HL-60 (cell line): ENCODE results near the gene AK9.
A peak's percentile ranks its signal among the peaks of the same experiment; 100 is the strongest.

Experiments used
- DNase-seq, 2 experiments: peaks; one replicate each; pipeline ENCODE4 v3.0.0-alpha.2; 2010 to 2020; ENCODE audit warnings: low read depth in 1 of 2, low spot score in 1 of 2
- H3K27ac ChIP-seq: fragments of 250-450 bp; sonication (Bioruptor Pico); replicated peaks from 2 replicates; pipeline ENCODE4 v1.5.1; 2020; ENCODE audit warnings: mild to moderate bottlenecking, moderate library complexity
- H3K27me3 ChIP-seq: fragments of 250-450 bp; sonication (Bioruptor Pico); 2 replicates; pipeline ENCODE4 v1.5.1; 2021; ENCODE audit warnings: mild to moderate bottlenecking, moderate library complexity; ENCODE audit not compliant: insufficient read depth, poor library complexity, severe bottlenecking
- H3K4me3 ChIP-seq: replicated peaks from 2 replicates; pipeline ENCODE4 v1.5.1; 2011; ENCODE audit warnings: mild to moderate bottlenecking, control low read depth, low read length; ENCODE audit not compliant: insufficient read depth
- GABPA ChIP-seq: IDR thresholded peaks from 2 replicates; pipeline ENCODE4 v1.6.1; 2012; ENCODE audit warnings: low read depth
- POLR2AphosphoS5 ChIP-seq: IDR thresholded peaks from 2 replicates; pipeline ENCODE4 v1.6.1; 2012; ENCODE audit warnings: low read depth
- SPI1 ChIP-seq: IDR thresholded peaks from 2 replicates; pipeline ENCODE4 v1.6.1; 2012; ENCODE audit warnings: low read depth, mild to moderate bottlenecking, borderline replicate concordance
- TF ChIP-seq, protein P1 (sequence below): IDR thresholded peaks from 2 replicates; pipeline ENCODE4 v1.6.1; 2012; ENCODE audit warnings: low read depth; ENCODE audit not compliant: insufficient replicate concordance
- TF ChIP-seq, protein P2 (sequence below): IDR thresholded peaks from one replicate; pipeline ENCODE4 v1.5.1; 2011; ENCODE audit warnings: low read length, control low read depth, inconsistent platforms; ENCODE audit not compliant: insufficient read depth

AK9 gene

DNA sequence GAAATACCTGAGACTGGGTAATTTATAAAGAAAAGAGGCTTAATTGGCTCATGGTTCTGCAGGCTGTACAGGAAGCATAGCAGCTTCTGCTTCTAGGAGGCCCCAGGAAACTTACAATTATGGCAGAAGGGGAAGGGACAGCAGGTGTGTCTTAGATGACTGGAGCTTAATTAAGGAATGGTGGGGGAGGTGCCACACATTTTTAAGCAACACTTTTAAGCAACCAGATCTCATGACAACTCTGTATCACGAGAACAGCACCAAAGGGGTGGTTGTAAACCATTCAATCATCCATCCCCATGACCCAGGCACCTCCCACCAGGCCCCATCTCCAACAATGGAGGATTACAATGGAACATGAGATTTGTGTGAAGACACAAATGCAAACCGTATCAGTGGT lies 27.0 kb upstream of the AK9 start:
- DNase-seq = peak; percentile 49 to 64
- H3K4me3 ChIP-seq = no peak overlapping the region
- TF ChIP-seq, protein P1, sequence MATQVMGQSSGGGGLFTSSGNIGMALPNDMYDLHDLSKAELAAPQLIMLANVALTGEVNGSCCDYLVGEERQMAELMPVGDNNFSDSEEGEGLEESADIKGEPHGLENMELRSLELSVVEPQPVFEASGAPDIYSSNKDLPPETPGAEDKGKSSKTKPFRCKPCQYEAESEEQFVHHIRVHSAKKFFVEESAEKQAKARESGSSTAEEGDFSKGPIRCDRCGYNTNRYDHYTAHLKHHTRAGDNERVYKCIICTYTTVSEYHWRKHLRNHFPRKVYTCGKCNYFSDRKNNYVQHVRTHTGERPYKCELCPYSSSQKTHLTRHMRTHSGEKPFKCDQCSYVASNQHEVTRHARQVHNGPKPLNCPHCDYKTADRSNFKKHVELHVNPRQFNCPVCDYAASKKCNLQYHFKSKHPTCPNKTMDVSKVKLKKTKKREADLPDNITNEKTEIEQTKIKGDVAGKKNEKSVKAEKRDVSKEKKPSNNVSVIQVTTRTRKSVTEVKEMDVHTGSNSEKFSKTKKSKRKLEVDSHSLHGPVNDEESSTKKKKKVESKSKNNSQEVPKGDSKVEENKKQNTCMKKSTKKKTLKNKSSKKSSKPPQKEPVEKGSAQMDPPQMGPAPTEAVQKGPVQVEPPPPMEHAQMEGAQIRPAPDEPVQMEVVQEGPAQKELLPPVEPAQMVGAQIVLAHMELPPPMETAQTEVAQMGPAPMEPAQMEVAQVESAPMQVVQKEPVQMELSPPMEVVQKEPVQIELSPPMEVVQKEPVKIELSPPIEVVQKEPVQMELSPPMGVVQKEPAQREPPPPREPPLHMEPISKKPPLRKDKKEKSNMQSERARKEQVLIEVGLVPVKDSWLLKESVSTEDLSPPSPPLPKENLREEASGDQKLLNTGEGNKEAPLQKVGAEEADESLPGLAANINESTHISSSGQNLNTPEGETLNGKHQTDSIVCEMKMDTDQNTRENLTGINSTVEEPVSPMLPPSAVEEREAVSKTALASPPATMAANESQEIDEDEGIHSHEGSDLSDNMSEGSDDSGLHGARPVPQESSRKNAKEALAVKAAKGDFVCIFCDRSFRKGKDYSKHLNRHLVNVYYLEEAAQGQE = no peak
- TF ChIP-seq, protein P2, sequence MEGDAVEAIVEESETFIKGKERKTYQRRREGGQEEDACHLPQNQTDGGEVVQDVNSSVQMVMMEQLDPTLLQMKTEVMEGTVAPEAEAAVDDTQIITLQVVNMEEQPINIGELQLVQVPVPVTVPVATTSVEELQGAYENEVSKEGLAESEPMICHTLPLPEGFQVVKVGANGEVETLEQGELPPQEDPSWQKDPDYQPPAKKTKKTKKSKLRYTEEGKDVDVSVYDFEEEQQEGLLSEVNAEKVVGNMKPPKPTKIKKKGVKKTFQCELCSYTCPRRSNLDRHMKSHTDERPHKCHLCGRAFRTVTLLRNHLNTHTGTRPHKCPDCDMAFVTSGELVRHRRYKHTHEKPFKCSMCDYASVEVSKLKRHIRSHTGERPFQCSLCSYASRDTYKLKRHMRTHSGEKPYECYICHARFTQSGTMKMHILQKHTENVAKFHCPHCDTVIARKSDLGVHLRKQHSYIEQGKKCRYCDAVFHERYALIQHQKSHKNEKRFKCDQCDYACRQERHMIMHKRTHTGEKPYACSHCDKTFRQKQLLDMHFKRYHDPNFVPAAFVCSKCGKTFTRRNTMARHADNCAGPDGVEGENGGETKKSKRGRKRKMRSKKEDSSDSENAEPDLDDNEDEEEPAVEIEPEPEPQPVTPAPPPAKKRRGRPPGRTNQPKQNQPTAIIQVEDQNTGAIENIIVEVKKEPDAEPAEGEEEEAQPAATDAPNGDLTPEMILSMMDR = no peak
- TF ChIP-seq POLR2AphosphoS5 (no peak), SPI1 (no peak), GABPA (no peak)

DNA sequence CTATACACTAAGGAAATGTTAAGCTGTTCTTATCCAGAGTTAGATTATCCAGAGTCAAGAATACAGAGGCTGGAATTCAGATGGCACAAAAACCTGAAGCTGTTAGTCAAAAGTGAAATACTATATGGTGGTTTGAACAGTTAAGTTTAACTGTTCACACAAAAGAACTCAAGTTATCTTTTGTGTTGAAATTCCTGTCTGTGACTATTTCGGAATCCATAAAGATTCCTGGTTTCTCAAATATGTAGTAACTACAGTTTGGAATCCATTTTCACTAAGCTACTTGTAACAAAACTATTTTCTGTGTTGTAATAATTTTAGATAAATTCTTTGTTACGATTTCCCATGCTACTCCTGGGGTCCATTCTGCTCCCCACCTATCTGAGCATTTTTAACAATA lies 24.6 kb upstream of the AK9 start:
- TF ChIP-seq, protein P1 = no peak
- TF ChIP-seq SPI1 (no peak), POLR2AphosphoS5 (no peak), GABPA (no peak)
- TF ChIP-seq, protein P2 = no peak
- DNase-seq = no peak
- Histone ChIP-seq H3K27ac (no peak overlapping the region), H3K4me3 (no peak overlapping the region), H3K27me3 (no peaks in the 10 kb centered on the region)

More for the DNA sequence above, 27.0 kb upstream of the AK9 start:
- Histone ChIP-seq H3K27me3 (no peaks in the 10 kb centered on the region), H3K27ac (peak overlapping the region; percentile 39)

DNA sequence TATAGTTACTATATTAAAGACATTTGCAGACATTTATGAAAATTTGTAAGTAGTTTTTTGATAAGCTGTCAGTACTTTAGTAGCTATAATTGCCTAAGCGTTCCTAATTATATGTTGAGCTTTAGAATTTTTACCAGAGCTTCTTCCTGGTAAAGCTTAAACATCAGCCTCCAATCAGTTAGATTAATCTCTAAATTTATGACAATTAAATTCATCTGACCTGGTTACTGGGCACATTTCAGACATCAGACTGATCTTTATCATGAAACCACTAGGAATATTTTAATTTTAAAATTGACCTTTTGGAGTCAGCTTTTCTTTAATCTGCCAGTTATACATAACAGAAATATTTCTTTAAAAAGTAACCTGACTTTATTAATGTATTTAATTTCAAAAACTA lies 23.6 kb upstream of the AK9 start:
- H3K27me3 ChIP-seq = no peaks in the 10 kb centered on the region
- no peak for DNase-seq
- no peak overlapping the region for H3K4me3 ChIP-seq
- H3K27ac ChIP-seq = no peak overlapping the region
- TF ChIP-seq SPI1 (no peak), GABPA (no peak), POLR2AphosphoS5 (no peak)
- TF ChIP-seq, protein P1 = no peak
